T-cell (primary cell): ENCODE measurements around the gene TNFAIP2. TPM values are rescaled to one million over a fixed set of nuclear protein-coding genes. Genes with fewer than 3 reads are reported as not detected.

Source experiments
- ATAC-seq, 4 experiments: fragments of 200-7000 bp in 3 of 4; fragments of 150-1000 bp in 1 of 4; cut with Tn5 transposase; replicated peaks in 1 of 4; 1 replicate in 3 of 4; 2 replicates in 1 of 4; pipeline ENCODE4 v1.10.0; 2021; ENCODE audit warnings: moderate library complexity in 3 of 4, mild to moderate bottlenecking in 2 of 4, moderate number of reproducible peaks in 1 of 4
- CTCF ChIA-PET, 2 donors: fragments of 300-600 bp; sonication (Branson Sonifier 250); formaldehyde crosslinking; loops; one replicate each; lab custom pipeline; 2022; ENCODE audit warnings: antibody characterized with exemption in 2 of 2; lab: Charles Lee
- POLR2A ChIA-PET, 2 donors: fragments of 300-600 bp; sonication (Branson Sonifier 250); formaldehyde crosslinking; loops; one replicate each; lab custom pipeline; 2022; ENCODE audit warnings: antibody characterized with exemption in 2 of 2; lab: Charles Lee
- DNase-seq, 35 experiments: peaks; one replicate each; pipeline versions ENCODE4 v3.0.0 to v3.0.0-alpha.2; 2013 to 2023
- H3K27ac ChIP-seq: one replicate; pipeline ENCODE4 v1.5.1; 2013; ENCODE audit warnings: low read length
- H3K27me3 ChIP-seq, 2 experiments: replicated peaks in 1 of 2; 1 replicate in 1 of 2; 2 replicates in 1 of 2; pipeline versions ENCODE4 v1.6.1 to v1.7.0; 2013; ENCODE audit warnings: low read length in 1 of 2, mixed read lengths in 1 of 2; ENCODE audit not compliant: control insufficient read depth in 2 of 2, insufficient read depth in 2 of 2; ENCODE audit errors: extremely low read depth in 1 of 2
- H3K36me3 ChIP-seq, 2 donors: 1 replicate in 1 of 2; 2 replicates in 1 of 2; pipeline versions ENCODE4 v1.6.1 to v1.7.0; 2013; ENCODE audit warnings: low read length in 1 of 2; ENCODE audit not compliant: control insufficient read depth in 2 of 2, insufficient read depth in 1 of 2; ENCODE audit errors: extremely low read depth in 1 of 2
- H3K4me1 ChIP-seq, 2 experiments: 1 replicate in 1 of 2; 2 replicates in 1 of 2; pipeline versions ENCODE4 v1.6.1 to v1.7.0; 2013; ENCODE audit warnings: low read length in 2 of 2, mixed read lengths in 1 of 2; ENCODE audit not compliant: insufficient read depth in 2 of 2, control insufficient read depth in 1 of 2; ENCODE audit errors: extremely low read depth in 1 of 2
- H3K4me3 ChIP-seq, 2 donors: 1 replicate in 1 of 2; 2 replicates in 1 of 2; pipeline versions ENCODE4 v1.5.1 to v1.7.0; 2013; ENCODE audit warnings: mild to moderate bottlenecking in 2 of 2, low read length in 1 of 2, moderate library complexity in 1 of 2; ENCODE audit not compliant: control insufficient read depth in 1 of 2; ENCODE audit errors: extremely low read depth in 1 of 2
- H3K9me3 ChIP-seq: 2 replicates; pipeline ENCODE4 v1.7.0; 2013
- H3K27ac Mint-ChIP-seq, 2 donors: one replicate each; pipeline ENCODE4 v1.8.0; 2020 to 2021; ENCODE audit warnings: mild to moderate bottlenecking in 2 of 2, mixed read lengths in 2 of 2
- H3K27me3 Mint-ChIP-seq, 2 donors: one replicate each; pipeline ENCODE4 v1.8.0; 2021 to 2022; ENCODE audit warnings: mixed read lengths in 2 of 2
- H3K36me3 Mint-ChIP-seq: one replicate; pipeline ENCODE4 v1.8.0; 2021; ENCODE audit warnings: mixed read lengths
- H3K4me1 Mint-ChIP-seq, 3 donors: one replicate each; pipeline ENCODE4 v1.8.0; 2020 to 2022; ENCODE audit warnings: mixed read lengths in 3 of 3, mild to moderate bottlenecking in 1 of 3
- H3K4me3 Mint-ChIP-seq, 3 donors: one replicate each; pipeline ENCODE4 v1.8.0; 2020 to 2022; ENCODE audit warnings: mild to moderate bottlenecking in 3 of 3, mixed read lengths in 3 of 3, moderate library complexity in 3 of 3
- H3K9me3 Mint-ChIP-seq, 3 donors: one replicate each; pipeline ENCODE4 v1.8.0; 2020 to 2022; ENCODE audit warnings: mixed read lengths in 3 of 3
- WGBS: methylation state at CpG from one replicate; pipeline ENCODE4 v1.1.5; 2013; ENCODE audit warnings: missing lambda C conversion rate; ENCODE audit not compliant: insufficient coverage; 5-methylcytosine and 5-hydroxymethylcytosine counted together
- total RNA-seq, 35 experiments: library from RNA in 6 of 35; stranded (reverse) in 6 of 35; fragments of 120-200 nt in 1 of 35; gene quantifications; one replicate each; pipeline versions ENCODE4 v1.2.1 to v1.2.4 and lab custom pipeline; 2013 to 2026

Gene TNFAIP2
- total RNA-seq, 5 donors from 2014 or later (not counting 1 experiment from before 2014, with no cell fraction given): 0.93 to 2.1 (median 1.0) TPM

DNA sequence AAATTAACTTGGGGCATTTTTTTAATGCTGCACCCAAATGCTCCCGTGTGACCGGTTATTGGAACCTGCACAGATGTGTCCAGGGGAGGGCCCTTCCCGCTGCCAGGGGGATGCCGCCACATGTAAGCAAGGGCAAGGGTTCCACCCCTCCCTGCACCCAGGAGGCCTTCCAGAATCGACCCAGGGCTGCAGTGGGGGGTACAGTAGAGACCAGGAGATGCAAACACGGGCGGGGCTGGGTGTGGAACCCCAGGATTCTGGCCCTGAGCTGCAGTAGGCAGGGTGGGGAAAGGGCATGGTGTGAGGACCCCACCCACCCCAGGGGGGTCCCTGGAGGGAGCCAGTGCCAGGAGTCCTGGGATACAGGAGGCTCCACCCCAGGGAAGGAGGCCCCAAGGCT lies 54.1 kb downstream of the TNFAIP2 start:
- ChIA-PET POLR2A (no interaction called here), CTCF (no interaction called here)
- no peak for DNase-seq
- Histone ChIP-seq H3K36me3 (no peaks in the 10 kb centered on the region), H3K4me3 (no peak overlapping the region), H3K27ac (no peak overlapping the region), H3K4me1 (no peaks in the 10 kb centered on the region), H3K27me3 (peaks cover 0 to 14% of the 10 kb centered on the region in 2 experiments), H3K9me3 (peaks cover 3% of the 10 kb centered on the region)
- H3K27me3 Mint-ChIP-seq: peaks cover 12 to 16% of the 10 kb centered on the region in 2 donors
- H3K27ac Mint-ChIP-seq: no peak overlapping the region
- peaks cover 0 to 5% (median 0%) of the 10 kb centered on the region in 3 donors for H3K4me1 Mint-ChIP-seq
- peaks cover 0 to 15% (median 5%) of the 10 kb centered on the region in 3 donors for H3K9me3 Mint-ChIP-seq
- H3K36me3 Mint-ChIP-seq: no peaks in the 10 kb centered on the region
- no peak for ATAC-seq
- 75% methylated on average over 4 of the region's 7 CpGs for WGBS
- H3K4me3 Mint-ChIP-seq: no peak overlapping the region

DNA sequence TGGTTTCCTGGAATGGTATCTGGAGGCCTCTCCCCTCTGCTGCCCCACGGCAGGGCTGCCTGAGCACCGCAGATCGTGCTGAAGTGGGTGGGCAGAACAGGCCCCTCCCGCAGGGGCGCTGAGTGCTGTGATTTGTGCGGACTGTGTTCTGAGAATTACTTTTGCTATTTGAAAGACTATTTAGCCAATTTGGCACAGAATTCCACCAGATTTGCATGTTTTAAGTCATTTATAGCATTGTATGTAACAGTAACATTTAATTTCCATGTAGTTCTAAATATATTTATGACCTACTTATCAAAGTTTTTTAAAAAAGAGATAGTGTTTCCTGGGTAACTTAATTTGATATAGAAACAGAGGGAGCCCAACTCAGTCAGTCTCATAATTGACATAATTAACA lies 55.3 kb downstream of the TNFAIP2 start:
- H3K9me3 ChIP-seq: peaks cover 3% of the 10 kb centered on the region
- Mint-ChIP-seq H3K27me3 (peaks cover 9 to 17% of the 10 kb centered on the region in 2 donors), H3K36me3 (no peaks in the 10 kb centered on the region), H3K4me1 (peaks cover 0 to 5% (median 0%) of the 10 kb centered on the region in 3 donors), H3K27ac (no peak overlapping the region), H3K4me3 (no peak overlapping the region), H3K9me3 (peaks cover 0 to 6% (median 0%) of the 10 kb centered on the region in 3 donors)
- no peak overlapping the region for H3K4me3 ChIP-seq
- peaks cover 0 to 14% of the 10 kb centered on the region in 2 experiments for H3K27me3 ChIP-seq
- H3K4me1 ChIP-seq: no peaks in the 10 kb centered on the region
- H3K27ac ChIP-seq: no peak overlapping the region
- no CpG with 5 or more reads among the region's 6 CpGs for WGBS
- ATAC-seq (no peak), DNase-seq (no peak)
- POLR2A ChIA-PET: no interaction called here
- CTCF ChIA-PET: no interaction called here
- H3K36me3 ChIP-seq: no peaks in the 10 kb centered on the region

DNA sequence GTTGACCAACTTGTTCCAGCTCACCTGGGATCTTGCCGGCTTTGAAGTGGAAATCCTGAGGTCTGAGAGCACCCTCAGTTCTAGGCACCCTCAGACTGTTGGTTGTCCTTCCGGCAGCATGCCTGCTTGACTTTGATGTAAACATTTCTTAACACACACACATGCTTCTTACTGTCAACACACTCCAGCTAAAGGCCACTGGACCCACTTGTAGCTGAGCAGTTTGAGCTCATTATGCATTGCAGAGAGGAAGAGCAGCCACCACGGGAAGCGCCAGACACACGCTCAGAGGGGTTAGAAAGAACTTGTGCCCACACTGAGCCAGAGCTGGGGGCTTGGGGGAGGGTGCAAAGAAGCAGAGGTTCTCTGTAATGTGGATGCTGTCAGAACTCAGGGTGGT lies 55.8 kb downstream of the TNFAIP2 start:
- Mint-ChIP-seq H3K36me3 (no peaks in the 10 kb centered on the region), H3K4me1 (peaks cover 0 to 5% (median 0%) of the 10 kb centered on the region in 3 donors), H3K9me3 (peaks cover 0 to under 1% (median 0%) of the 10 kb centered on the region in 3 donors), H3K27me3 (peaks cover 11 to 23% of the 10 kb centered on the region in 2 donors), H3K4me3 (no peak overlapping the region), H3K27ac (no peak overlapping the region)
- ATAC-seq (no peak), DNase-seq (no peak)
- CTCF ChIA-PET: no interaction called here
- no peak overlapping the region for H3K4me3 ChIP-seq
- peaks cover 0 to 18% of the 10 kb centered on the region in 2 experiments for H3K27me3 ChIP-seq
- no peaks in the 10 kb centered on the region for H3K36me3 ChIP-seq
- H3K4me1 ChIP-seq: no peaks in the 10 kb centered on the region
- H3K27ac ChIP-seq: no peak overlapping the region
- WGBS: 75% methylated on average over 2 of the region's 5 CpGs
- POLR2A ChIA-PET: interaction anchor here in 1 of 2 donors (0.6 kb wide), 1 partner anchor 39 kb away, joined by 3 read pairs; no protein-coding TSS in a partner anchor
- H3K9me3 ChIP-seq: peaks cover 1% of the 10 kb centered on the region

DNA sequence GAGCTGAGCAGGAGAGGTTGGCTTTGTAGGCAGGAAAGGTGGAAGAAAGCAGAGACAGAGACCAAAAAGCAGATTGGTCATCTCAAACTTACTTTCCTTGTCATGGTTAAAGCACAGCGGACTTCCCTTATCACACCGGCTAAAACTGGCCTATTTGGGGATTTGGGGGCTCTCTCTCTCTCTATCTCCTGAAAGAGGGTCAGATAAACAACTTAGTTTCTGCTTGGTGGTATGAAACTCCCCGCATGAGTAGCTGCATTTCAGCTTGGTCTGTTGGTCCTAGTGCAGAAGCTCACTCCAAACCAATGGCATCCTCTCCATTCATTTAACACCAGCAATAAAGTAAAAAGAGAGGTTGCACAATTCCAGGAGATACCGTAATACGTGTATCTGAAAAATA lies 57.1 kb downstream of the TNFAIP2 start:
- Mint-ChIP-seq H3K4me1 (peaks cover 0 to 5% (median 0%) of the 10 kb centered on the region in 3 donors), H3K4me3 (no peak overlapping the region), H3K27me3 (peaks cover 6 to 26% of the 10 kb centered on the region in 2 donors), H3K9me3 (no peaks in the 10 kb centered on the region), H3K27ac (no peak overlapping the region), H3K36me3 (no peaks in the 10 kb centered on the region)
- no CpG with 5 or more reads among the region's 5 CpGs for WGBS
- no peak overlapping the region for H3K4me3 ChIP-seq
- H3K9me3 ChIP-seq: no peaks in the 10 kb centered on the region
- no peaks in the 10 kb centered on the region for H3K4me1 ChIP-seq
- H3K27ac ChIP-seq: no peak overlapping the region
- ATAC-seq (no peak), DNase-seq (no peak)
- POLR2A ChIA-PET: no interaction called here
- CTCF ChIA-PET: no interaction called here
- H3K27me3 ChIP-seq: peaks cover 0 to 22% of the 10 kb centered on the region in 2 experiments
- no peaks in the 10 kb centered on the region for H3K36me3 ChIP-seq

DNA sequence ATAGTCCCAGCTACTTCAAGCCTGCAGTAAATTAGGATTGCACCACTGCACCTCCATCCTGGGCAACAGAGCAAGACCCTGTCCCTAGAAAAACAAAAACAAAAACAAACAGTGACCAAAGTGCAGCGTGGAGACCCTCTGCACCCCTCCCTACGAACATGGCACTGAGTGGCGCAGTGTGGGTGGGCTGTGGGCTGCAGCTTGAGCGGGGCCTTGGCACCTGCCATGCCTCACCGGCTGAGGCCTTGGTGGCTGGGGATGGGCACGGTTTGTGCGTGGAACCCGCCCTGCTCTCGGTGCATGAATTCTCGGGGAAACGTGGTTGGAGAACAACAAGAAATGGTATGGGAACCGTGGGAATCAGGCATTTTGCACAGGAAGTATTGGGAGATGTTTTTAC lies 60.8 kb downstream of the TNFAIP2 start:
- Mint-ChIP-seq H3K27ac (no peak overlapping the region), H3K9me3 (no peaks in the 10 kb centered on the region), H3K4me3 (no peak overlapping the region), H3K27me3 (peaks cover 27 to 56% of the 10 kb centered on the region in 2 donors), H3K4me1 (peaks cover 6 to 7% (median 7%) of the 10 kb centered on the region in 3 donors), H3K36me3 (no peaks in the 10 kb centered on the region)
- 89% methylated on average over 8 of the region's 12 CpGs for WGBS
- no peak for DNase-seq
- Histone ChIP-seq H3K36me3 (no peaks in the 10 kb centered on the region), H3K27me3 (peaks cover 10 to 40% of the 10 kb centered on the region in 2 experiments), H3K4me1 (peaks cover 0 to under 1% of the 10 kb centered on the region in 2 experiments), H3K4me3 (no peak overlapping the region), H3K9me3 (no peaks in the 10 kb centered on the region), H3K27ac (no peak overlapping the region)
- ChIA-PET CTCF (interaction anchor here (0.5 to 1.2 kb wide), 3 partner anchors 28 to 489 kb away, joined by 3 to 4 read pairs (median 3); no protein-coding TSS in a partner anchor), POLR2A (no interaction called here)
- ATAC-seq: no peak

DNA sequence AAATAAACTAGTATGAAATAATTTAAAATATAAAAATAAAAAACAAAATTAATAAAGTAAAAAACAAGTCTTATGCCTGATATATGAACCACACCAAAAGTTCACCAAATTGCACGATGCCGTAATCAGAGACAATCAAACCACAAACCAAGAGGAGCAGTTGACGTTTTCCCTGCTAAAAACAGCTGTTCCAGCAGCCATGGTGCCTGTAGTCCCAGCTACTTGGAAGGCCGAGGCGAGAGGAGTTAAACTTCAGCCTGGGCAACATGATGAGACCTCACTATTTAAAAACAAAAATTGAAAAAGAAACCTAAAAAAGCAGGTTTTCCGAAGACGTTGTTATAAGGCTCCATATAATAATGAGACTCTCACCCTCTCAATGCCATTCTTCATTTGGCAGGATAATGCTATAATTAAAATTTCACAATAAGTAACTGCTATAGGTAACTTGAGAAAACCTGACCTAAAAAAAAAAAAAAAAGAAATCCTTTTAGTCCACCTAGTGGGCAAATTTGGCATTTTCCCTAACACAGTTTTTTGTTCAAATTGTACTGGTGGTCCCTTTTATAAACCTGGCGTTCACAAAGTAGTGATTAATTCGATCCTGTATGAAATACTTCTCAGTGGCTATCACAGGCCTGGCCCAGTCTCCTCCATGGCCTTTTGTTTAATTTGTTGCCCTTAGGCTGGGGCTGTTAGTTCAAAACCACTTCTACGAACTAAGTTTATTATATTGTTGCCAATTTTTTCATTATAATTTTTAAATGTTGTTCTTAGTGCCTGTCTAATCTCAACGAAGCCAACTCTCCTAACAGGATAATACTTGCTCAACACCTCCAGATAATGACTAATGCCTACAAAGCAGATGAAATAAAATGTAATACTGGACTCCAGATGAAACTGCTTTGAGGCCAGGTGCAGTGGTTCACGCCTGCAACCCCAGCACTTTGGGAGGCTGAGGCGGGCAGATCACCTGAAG lies 62.1 kb downstream of the TNFAIP2 start:
- ATAC-seq (no peak), DNase-seq (peak in 1 of 35 experiments; percentile 47)
- Mint-ChIP-seq H3K27me3 (peaks cover 33 to 58% of the 10 kb centered on the region in 2 donors), H3K4me1 (peaks cover 5 to 14% (median 10%) of the 10 kb centered on the region in 3 donors), H3K4me3 (no peak overlapping the region), H3K27ac (no peak overlapping the region), H3K36me3 (no peaks in the 10 kb centered on the region), H3K9me3 (no peaks in the 10 kb centered on the region)
- no peaks in the 10 kb centered on the region for H3K36me3 ChIP-seq
- WGBS: 100% methylated on average over 2 of the region's 13 CpGs
- no peak overlapping the region for H3K27ac ChIP-seq
- POLR2A ChIA-PET: no interaction called here
- CTCF ChIA-PET: interaction anchor here (0.6 to 1.2 kb wide), 2 partner anchors 491 to 949 kb away, joined by 3 read pairs; no protein-coding TSS in a partner anchor
- H3K27me3 ChIP-seq: peaks cover 10 to 42% of the 10 kb centered on the region in 2 experiments
- no peaks in the 10 kb centered on the region for H3K9me3 ChIP-seq
- no peak overlapping the region for H3K4me3 ChIP-seq
- H3K4me1 ChIP-seq: peaks cover 0 to 3% of the 10 kb centered on the region in 2 experiments
